ENCODE results near the gene GYS2.

The GYS2 gene

DNA sequence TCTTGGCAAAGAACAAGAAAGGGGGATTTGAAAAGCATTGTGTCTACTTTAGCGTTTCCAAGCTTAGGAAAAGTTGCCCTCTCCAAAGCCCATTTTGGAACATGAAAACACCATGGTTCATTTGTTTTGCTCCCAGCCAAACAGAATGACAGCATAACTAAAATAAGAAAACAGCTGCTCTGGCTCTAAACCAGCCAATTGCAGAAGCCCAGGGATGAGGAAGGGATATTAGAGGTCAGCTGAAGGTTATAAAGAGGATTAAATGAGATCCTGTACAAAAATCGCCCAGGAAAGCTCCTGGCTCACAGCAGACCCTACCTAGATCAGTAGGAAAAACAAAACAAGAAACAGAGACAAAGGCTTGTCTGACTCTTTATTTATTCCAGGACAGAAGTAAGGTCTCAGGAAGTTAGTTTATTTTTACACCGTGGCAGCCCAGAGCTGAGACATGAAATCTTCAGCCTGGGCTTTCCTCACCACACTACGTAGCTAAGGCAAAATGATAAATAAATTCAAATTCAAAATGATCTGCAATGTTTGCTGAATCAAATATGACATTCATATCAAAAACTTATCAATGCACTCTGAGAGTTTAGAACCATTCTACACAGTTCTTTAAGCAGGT lies 52.7 kb downstream of the GYS2 start:
- DNase-seq: no peak

DNA sequence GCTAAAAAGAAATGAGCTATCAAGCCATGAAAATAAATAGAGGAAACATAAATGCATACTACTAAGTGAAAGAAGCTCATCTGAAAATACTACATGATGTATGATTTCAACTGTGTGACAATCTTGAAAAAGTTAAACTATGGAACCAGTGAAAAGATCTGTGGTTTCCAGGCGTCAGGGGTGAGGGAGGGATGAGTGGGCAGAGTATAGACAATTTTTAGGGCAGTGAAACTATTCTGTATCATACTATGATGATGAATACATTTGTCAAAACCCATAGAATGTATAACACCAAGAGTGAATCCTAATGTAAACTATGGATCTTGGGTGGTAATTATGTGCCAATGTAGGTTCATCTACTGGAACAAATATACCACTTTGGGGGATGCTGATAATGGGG lies 57.2 kb downstream of the GYS2 start:
- no peak for DNase-seq

DNA sequence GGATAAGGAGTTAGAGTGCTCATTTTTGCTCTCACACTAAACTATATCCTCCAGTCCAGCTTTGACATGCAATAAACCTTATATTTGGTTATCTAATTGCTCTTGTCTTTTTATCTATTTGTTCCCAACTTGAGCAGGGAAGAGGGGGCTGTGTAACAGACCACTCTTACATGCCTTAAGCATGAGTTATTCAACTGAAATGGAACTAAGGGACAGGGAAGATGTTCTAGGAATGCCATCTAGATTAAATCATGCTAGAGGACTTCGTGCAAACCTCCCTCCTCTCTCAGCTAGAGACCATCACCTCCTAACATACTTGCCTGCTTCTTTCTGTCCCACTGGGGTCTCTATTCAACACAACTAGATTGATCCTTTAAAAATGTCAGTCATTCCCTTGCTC lies 57.9 kb downstream of the GYS2 start:
- no peak for DNase-seq

DNA sequence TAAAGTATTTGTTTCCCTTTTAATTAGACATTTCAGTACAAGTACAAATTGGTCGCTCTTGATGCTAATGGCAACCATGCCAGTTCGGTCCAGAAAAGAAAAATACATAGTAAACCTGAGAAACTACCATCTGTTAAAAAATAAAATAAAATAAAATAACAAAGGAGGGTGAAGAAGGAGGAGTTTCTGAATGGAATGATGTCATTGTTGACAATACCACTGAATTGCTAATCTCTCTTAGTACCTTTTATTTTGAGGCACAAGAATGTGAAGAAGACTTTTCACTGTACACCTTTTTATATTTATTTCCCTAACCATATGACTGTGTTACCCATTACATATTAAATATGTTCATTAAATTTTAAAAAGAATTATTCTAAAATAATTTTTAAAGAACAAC lies 59.1 kb downstream of the GYS2 start:
- no peak for DNase-seq

DNA sequence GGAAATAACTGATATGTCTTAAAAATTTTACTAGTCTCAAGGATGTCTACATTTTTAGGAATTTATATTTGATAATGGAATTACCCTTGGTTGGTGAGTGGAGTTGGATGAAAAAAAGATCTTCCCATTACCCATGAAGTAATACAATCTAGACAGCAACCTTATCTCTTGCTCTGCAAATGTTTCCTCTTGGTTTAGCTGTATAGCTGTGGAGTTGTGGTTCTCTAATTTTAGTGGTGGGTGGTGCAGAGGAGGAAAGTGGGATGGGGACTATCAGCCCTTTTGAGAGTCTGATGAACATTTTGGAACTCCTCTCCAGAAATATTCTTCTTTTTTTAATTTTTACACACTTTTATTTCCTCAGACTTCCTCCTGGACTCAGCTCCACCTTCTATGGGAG lies 61.5 kb downstream of the GYS2 start:
- DNase-seq: no peak

DNA sequence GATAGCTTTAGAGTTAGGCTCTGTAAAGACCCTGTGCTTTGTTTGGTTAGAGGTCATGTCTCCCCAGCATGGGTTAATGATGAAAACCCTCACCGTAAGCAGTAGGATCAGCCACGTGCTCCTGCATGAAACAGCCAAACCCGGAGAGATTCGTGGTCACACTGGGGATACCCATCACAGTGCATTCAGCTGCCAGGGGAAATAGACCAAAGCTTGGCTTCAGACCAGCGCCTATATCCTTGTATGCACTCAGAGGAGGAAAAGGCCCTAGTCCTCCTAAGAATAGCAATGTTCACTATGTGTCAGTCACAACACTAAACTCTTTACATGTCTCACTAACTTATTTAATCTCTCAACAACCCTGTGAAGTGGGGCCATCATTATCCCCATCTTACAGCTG lies 62.2 kb downstream of the GYS2 start:
- no peak for DNase-seq

DNA sequence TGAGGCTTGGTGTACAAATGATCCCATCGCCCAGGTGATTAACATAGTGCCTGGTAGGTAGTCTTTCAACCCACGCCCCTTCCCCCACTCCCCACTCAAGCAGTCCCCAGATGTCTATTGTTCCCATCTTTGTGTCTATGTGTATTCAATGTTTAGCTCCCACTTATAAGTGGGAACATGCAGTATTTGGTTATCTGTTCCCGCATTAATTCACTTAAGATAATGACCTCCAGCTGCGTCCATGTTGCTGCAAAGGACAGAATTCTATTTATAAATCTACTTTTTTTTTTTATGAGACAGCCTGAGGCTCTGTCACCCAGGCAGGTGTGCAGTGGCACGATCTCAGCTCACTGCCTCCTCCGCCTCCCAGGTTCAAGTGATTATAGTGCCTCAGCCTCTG lies 62.9 kb downstream of the GYS2 start:
- no peak for DNase-seq

DNA sequence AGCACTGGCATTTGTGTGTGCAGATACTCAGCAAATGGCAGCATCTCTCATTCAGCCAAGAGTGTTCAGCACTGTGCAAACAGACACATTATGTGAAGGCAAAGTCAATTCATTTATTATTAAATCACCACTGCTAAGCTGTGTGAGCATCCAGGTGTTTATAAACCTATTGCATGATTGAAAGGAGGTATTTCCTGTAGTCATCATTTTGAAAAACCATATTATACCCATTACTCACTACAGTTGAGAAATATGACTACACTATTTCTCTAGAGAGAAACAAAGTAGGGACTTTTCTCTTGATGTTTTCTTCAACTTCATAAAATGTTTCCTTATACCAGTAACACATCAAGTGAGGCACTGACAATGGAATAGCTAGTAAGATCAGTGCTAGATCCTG lies 64.8 kb downstream of the GYS2 start:
- DNase-seq: no peak

DNA sequence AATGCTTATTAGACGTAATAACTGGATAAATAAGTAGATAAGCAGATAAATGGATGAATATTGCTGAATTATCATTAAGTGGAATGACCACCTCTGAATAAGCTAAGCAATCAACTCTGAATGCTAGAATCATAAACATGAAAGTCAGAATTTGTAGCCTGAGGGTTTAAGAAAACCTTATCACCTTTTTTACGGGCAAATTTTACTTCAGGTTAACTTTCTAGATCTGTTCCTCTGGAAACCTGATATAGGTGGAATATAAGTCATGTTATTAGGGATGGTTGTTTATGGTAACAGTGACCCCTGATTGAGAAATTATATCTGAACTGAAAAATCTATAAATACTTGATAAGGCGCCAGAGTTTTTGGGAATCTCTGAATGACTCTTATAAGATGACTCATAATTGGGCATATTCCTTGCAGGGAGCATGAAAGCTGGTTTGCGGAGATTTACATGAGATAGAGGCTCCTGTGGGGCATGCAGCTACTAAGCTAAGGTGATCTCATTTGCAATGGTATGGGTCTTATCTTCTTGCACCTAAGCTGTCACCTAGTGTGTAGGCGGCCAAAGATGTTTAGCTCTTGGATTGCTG lies 66.5 kb downstream of the GYS2 start:
- no peak for DNase-seq

DNA sequence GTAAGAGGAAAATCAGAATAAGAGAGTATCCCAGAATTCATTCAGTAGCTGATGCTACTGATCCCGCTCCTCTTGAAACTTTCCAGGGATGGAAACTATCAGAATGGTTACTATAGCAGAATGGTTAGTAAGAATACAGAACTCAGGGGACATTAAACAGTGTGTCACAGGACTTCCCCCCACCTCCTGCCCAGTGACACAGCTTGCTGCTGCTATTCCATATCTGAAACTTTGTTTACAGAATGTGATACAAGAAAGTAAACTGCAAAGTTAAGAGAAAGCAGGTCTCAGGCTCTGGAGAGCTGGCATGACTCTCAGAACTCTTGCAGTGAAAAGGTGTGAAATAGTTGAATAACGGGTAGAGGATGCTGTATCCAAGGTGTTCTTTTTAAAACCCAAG lies 75.2 kb downstream of the GYS2 start:
- no peak for DNase-seq

DNA sequence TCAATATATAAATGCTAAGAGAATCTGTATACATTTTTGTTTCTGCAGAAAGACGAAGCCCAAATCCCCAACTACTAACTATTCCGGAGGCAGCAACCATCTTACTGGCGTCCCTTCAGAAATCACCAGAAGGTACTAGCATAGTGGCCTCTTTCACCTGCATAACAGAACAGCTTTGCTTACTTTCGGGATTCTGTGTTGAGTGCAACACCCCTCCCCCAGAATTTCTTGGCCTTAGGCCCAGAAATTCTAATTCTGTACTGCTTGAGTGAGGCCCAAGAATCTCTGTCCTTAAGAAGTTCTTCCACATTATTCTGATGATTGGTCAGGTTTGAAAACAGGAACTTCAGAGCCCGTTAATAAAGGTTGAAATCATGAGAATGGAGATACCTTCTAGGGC lies 75.7 kb downstream of the GYS2 start:
- no peak for DNase-seq

DNA sequence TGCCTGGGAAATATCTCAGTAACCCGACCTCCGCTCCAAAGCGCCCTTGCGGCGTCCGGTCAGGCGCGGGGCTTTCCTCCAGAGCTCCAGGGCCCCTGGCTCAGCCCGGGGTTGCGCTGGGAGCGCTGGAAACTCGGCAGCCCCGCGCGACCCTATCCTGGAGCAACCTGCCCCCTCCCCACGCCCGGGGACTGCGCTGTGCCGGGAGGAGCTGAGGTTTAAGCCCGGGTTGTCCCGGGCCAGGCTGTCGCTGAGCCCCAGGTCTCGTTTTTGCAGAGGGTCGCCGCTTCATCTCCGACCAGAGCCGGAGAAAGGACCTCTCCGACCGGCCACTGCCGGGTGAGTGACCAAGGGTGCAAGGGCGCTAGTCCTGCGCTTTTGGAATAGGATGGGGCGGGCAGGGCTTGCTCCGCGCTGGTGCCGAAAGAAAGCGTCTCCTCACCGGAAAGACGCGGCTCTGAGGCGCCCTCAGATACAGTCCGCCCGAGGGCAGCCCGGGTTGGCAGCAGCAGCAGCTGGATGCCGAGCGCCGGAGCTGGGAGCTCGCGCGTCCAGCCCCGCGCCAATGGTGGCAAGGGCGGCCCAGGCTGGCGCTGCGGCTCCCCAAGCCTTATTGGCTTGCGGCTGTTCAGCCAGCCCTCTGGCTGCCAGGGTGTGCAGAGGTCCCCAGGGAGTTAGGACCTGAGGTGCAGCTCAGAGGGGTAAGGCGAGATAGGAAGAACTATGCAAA lies 77.0 kb downstream of the GYS2 start:
- peak; percentile 42 for DNase-seq

DNA sequence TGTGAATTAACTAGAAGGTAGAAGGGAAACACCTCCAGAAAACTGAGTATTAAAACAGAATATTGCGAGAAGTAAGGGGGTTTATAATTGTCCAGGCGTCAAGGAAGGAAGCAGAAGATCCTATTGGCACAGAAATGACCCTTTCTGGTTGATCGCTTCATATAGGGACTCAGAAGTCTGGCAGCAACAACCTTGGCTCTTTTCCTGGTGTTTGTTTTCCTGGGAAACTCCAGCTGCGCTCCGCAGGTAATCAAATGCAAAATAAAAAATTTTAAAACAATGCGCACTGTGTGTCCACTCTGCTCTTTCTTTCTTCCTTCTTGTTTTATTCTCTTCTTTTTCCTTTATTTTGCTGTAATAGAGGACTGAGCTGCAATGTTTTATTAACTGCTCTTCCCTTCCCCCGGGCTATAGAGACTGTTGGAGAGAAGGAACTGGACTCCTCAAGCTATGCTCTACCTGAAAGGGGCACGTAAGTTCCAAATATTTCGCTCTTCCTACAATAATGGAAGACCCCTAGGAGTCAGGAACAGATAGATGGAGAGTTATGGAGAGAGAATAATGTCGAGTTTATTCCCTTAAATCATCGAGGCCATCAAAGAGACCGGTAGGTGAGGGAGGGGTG lies 77.8 kb downstream of the GYS2 start:
- no peak for DNase-seq

DNA sequence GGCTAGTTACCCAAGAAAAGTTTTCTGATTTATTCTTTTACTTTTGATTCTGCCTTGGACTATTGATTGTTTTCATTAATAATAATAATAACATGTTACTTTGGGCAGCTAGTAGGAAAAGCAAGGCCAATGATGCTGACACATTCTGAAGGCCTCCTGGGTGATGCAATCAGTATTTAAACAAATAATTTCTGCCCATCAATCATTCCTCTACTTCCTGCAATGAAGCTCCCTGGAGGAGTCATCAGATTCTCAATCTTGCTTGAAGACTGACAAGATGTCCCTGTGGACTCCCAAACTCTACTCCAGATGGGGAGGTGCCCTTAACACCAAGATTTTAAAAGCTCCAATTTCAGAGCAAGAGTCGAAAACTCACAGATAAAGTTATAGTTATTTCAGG lies 78.6 kb downstream of the GYS2 start, which contains the start of gene SPX:
SPX (plus strand) TSS at position 244 of the 400 bp plus-strand sequence. CDS start 177 bp downstream, outside the sequence.
- no peak for DNase-seq

DNA sequence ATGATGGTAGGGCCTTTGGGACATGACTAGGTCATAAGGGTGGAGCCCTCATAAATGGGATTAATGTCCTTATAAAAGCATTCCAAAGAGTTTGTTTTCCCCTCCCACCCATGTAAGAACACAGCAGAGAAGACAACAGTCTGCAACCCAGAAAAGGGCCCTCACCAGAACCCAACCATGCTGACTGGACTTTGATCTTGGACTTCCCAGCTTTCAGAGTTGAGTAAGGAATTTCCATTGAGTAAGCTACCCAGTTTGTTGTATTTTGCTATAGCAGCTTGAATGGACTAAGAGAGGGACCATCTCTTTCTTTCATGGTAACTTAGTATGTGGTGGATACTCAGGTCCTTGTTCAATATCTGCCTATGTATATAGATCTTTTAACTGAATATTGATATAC lies 81.5 kb downstream of the GYS2 start:
- no peak for DNase-seq

DNA sequence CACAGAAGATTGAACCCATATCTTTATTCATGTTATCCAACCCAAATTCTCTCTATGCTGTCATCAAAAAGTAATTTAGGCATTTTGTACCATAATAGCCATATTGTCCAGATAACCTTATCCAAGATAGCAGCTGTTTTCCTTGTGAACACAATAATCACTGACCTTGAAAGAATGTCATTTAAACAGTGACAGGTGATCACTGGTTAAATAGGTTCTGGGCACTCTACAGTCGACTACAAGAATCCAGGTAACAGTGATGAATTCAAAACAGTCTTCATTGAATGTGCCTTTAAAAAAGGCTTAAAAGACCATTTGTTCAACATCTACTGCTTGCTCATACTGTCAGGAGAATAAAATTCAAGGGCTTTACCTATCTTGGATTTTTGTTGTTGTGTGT lies 83.1 kb downstream of the GYS2 start:
- no peak for DNase-seq

DNA sequence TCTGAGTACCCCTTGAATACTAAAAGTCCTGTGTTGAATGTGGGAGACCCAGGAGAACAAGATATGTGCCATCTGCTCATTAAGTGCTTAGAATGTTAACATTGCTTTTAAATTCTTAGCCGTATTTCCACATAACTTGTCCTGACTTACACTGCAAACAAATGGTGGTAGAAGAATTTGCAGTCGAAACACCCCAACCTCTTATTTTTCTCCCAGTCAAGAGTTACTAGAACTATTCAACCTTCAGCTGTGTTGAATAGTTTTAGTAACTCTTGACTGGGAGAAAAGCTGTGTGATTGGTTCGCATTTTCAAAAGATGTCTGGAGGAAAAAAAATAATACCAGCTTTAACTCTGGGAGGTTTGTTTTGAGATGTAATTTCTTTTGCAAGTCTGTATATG lies 86.2 kb downstream of the GYS2 start:
- no peak for DNase-seq

DNA sequence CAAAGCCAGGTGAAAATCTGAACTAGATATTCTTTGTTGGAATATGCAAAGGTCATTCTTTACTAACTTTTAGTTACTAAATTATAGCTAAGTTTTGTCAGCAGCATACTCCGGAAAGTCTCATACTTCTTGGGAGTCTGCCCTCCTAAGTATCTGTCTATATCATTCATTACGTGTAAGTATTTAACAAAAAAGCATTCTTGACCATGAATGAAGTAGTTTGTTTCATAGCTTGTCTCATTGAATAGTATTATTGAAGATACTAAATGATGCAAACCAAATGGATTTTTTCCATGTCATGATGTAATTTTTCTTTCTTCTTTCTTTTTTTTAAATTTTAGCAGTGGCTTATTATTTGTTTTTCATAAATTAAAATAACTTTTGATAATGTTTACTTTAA lies 88.4 kb downstream of the GYS2 start:
- no peak for DNase-seq

DNA sequence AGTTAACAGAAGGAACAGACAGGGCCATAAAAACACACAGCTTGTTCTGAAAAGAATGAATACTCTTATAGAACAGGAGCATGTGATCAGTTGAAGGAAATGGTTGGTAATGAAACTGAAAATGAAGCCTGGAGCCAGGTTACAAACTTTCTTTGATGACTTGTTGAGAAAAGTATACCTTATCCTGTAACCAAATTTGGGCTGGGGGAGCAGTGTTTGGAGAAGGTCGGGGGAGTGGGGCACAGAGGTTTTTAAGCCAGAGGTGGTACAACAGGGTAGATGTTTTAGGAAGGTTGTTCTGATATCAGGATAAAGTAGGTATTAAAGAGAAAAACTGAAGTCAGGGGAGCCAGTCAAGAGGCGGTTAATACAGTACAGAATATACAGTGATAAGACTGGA lies 94.9 kb downstream of the GYS2 start:
- no peak for DNase-seq

DNA sequence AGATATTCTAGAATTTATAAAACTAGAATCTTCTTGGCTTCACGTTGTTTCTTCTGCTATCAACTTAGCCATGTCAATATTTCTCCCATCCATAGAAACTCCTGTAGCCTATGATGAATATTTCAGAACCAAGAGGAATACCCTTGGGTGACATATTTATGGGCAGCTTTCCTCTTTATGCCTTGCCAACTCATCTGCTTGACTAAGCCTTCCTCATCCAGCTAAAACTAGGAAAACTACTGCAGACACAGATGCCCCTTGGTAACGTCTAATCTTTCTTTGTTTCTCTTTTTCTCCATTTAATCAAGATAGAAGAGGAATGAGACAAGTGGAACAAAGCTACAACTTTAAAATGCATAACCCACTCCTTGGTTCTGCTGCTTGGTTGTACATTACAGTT lies 96.8 kb downstream of the GYS2 start:
- no peak for DNase-seq

DNA sequence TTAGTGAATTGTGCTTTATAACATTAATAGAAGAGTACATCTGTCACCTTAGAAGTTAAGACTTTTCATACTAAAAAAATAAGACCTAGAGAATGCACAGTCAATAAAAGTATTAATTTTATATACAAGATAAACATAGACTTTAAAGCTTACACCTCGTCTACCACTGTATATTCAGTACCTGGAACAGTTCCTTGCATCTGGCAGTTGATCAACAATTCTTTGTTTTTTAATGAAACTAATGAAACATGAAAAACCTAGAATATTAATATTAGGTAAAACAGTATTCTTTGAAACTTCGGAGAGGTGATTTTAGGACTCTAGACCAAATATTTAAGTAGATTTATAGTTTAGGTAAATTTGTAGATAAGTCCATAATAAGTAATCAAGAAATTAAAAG lies 98.8 kb downstream of the GYS2 start:
- DNase-seq: no peak

DNA sequence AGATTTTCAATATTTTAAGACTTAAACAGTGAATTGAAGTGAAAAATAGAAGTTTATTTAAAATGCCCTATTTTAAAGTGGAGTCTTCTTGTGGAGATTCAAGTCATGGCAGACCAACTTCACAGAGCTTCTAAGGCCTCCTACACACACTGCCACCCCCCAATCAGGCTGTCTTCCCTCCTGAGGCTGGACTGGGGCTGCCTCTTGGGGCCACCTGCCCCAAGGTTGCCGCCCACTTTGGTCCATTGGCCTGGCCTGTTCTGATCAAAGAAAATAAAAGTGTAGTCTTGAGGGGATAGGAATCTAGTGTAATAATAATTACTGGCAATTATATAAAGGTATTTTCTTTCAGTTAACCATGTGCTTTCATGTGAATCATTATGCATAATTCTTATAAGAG lies 101.8 kb downstream of the GYS2 start:
- no peak for DNase-seq

DNA sequence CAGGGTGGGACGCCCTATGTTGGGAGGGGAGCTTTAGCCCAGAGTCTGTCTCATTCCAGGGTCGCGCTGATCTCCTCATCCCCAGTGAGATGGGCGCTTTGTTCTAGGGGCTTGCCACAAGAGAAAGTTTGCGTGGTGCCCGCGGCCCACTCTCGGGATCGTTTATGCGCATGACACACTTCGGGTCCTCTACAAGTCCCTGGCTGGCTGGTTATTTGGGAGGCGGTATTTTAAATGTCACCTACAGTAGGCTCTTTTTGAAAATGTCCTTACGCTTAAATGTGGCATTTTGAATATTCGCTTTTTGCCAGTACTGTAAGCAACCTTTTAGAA lies 102.5 kb downstream of the GYS2 start:
- DNase-seq: no peak

Data from NCI-H1436 treated with DMSO at 0.1 percent for 48 hours (cell line).